DMS153 (cell line): ENCODE data around the gene AKNAD1.
A peak's percentile ranks its signal among the peaks of the same experiment; 100 is the strongest.
"Not testable (repeated sequence)": the region's sequence is repeated elsewhere in the genome, so short reads cannot be mapped to it uniquely, and the experiment has no call there.

Experiments
- DNase-seq: peaks from one replicate; lab custom pipeline; 2025; lab: John Stamatoyannopoulos, UW

The AKNAD1 gene, protein sequence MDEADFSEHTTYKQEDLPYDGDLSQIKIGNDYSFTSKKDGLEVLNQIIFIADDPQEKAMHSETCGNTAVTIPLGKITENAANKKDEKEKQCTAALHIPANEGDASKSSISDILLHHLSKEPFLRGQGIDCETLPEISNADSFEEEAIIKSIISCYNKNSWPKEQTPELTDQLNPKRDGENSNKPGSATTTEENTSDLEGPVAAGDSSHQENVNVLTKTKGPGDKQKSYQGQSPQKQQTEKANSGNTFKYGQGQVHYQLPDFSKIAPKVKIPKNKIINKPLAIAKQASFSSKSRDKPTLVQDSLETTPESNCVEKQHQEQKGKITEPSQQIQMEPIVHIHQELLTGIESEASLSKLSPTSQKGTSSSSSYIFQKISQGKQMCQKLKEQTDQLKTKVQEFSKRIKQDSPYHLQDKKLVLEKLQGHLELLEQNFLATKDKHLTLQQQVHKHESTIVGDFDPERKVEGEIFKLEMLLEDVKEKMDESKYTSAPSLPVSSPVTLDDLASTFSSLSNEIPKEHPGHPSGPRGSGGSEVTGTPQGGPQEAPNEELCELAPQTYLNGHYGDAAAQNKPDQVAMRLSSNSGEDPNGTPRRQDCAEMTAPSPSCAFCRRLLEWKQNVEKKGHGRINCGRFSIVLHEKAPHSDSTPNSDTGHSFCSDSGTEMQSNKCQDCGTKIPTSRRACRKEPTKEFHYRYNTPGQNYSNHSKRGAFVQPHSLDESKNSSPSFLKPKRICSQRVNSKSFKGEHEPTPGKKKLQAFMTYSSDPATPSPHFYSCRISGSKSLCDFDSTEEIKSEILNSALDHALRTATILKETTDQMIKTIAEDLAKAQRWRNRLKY

GRCh38 chr1:108856994-108857393 lies at the start of gene AKNAD1:
TSS of gene AKNAD1 (minus strand) at chr1:108857094. CDS start at chr1:108852664, 4,430 bp downstream.
- no peak for DNase-seq

- no peak for DNase-seq
These were observed 44.2 kb upstream of the AKNAD1 start for GRCh38 chr1:108901106-108901505.

DNA sequence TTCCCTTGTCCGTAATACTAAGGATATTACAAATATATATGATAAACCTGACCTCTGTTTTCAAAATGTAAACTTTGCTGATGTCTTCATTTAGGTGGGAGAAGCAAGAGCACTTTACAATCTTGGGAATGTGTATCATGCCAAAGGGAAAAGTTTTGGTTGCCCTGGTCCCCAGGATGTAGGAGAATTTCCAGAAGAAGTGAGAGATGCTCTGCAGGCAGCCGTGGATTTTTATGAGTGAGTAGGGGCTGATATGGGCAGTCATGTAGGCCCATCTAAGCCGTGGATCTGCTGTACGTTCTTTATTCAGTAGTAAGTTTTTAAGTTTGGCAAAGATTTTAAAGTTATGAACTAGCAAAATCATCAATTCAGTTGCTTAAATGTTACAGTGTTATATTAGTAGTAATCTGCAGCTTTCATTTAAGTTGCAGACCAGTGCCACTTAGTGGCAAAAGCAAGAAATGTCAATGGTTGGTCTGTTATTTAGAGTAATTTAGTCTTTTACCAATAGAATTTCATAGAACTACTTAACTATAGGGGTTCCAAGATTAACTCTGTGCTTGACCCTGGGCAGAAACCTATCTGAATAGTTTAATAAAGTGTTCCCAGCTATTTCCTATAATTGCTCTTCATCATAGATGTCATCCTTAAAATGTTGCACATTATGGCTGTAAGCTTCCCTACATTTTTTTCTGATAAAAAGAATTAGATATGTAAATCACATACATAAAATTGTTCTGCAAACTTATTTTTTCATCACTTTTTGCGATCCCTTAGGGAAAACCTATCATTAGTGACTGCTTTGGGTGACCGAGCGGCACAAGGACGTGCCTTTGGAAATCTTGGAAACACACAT lies 41.2 kb upstream of the AKNAD1 start:
- peak; percentile 45 for DNase-seq

DNA sequence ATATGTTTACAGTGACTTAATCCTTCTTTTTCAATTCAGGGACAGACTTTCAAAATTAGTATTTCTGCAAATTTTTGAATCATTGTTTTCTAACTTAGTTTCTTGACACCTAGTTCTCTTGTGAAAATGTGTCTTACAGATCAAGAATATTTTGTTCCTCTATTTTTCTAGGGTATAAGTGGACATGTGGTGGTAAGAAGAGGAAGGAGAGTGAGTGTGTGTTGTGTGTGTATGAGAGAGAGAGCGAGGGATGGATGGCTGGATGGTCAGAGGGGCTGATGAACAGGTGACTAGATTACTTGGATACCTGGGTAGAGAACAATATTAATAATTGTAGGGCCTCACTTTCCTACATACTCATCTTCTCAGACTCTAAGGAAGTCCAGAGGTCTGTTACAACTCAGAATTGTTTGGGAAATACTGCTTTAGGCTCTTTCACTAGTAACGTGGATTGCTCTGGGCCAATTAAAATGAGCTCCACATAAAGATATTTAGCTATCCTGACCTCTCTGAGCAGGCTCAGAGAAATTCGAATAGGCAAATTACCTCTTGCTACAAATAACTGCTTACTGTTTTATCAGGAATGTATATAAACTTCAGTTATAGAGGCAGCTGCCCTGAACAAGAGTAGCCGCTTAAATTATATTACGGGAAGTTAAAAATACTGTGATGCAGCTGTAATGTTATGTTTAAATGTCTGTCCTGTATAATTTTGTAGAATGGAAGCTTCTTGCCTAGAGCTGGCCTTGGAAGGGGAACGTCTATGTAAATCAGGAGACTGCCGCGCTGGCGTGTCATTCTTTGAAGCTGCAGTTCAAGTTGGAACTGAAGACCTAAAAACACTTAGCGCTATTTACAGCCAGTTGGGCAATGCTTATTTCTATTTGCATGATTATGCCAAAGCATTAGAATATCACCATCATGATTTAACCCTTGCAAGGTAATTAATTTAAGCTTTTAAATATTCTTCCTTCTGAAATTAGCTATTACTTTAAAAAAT lies 39.6 kb upstream of the AKNAD1 start:
- no peak for DNase-seq

- DNase-seq, result no peak
These were observed 36.2 kb upstream of the AKNAD1 start for GRCh38 chr1:108893141-108893530.

DNA sequence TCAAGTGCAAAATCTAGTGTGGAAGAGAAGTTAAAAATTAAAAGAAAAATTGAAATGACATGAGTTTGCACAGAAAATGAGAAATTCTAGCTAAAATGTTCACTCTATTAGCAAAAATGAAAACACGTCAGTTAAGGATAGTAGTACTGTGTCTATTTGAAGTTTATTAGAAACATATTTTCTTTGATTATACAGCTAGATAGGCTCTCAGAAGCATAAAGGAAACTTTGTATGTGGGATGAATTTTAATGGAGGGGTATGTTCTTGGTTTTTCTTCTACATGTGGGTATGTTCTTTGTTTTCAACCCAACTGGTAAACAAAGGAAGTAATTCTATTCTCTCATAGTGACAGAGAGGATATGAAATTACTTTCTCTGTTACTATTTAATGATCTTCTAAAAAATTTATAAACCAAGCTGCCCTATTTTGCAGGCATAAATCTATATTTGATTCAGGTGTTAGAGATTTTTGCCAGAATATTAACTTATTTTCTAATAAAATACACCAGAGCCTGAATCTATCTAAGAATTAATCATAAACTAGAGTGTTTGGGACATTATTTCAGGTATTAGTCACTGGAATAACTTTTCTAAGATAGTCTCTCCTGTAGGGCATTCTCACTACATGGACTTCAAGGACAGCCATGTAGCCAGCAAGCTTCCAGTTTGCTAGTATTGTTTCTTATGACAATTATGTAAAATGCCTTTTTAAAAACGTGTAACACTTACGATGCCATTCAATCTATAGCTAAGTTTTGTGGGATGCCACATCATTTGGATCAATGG lies 35.7 kb upstream of the AKNAD1 start:
- no peak for DNase-seq

GRCh38 chr1:108889706-108890384 lies 33.0 kb upstream of the AKNAD1 start:
- DNase-seq, result no peak

GRCh38 chr1:108889006-108889645 lies 32.2 kb upstream of the AKNAD1 start:
- not testable (repeated sequence) for DNase-seq

GRCh38 chr1:108886292-108886691 lies 29.4 kb upstream of the AKNAD1 start:
- no peak for DNase-seq

DNA sequence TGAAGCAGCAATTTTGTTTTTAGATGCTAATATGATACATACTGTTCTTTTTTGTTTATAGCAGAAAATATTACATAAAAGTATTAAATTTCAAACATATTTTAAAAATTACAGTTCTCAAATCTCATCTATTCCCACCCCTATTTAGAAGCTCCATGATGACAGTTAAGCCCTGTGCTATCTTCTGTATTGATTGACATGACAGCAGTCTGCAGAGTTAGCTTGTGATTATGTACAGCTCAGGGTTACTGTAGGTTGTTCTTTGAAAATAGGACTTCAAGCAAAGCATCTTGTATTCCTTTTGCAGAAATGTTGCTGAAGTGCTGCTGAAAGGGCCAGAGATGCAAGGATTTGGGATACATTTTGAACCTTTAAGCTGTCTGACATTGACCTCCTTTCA lies 28.1 kb upstream of the AKNAD1 start:
- DNase-seq, result no peak

DNA sequence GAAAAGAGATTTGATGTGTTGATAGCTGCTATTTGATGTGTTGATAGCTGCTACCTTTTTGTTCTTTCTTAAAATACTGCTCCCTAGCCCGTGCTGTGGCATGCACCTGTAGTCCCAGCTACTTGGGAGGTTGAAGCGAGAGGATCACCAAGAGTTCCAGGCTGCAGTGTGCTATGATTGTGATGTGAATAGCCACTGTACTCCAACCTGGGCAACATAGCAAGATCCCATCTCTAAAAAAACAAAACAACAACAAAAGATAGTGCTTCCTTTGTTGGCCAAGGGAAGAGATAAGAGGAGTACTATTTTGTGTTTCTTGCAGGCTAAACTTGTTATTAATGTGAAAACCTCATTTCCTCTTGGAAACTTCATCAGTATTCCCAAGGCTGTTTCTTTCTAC lies 25.9 kb upstream of the AKNAD1 start:
- DNase-seq, result no peak

DNA sequence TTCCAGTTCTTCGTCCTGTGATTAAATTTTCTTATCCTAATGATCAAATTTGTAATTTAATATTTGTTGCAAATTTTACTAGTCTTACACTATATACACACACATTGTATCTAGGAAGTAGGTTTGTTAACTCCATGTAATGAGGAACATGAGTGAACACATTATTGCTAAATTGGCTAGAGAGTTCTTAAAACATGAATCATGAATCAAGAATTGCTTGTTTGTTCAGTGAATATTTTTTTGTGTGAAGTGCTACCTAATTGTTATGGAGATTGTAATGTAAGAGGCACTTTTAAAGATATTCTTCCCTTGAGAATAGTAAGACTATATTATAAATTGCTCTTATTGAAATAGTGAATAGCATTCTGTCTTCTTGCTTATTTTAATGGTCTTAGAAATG lies 24.5 kb upstream of the AKNAD1 start:
- DNase-seq, result no peak

- DNase-seq, result no peak
These were observed 24.0 kb upstream of the AKNAD1 start for GRCh38 chr1:108880850-108881249.

- DNase-seq, result no peak
These were observed 21.8 kb upstream of the AKNAD1 start for GRCh38 chr1:108878678-108879077.

GRCh38 chr1:108878160-108878469 lies 21.2 kb upstream of the AKNAD1 start:
- DNase-seq, result no peak

GRCh38 chr1:108877348-108878159 lies 20.7 kb upstream of the AKNAD1 start:
- DNase-seq, result no peak

DNA sequence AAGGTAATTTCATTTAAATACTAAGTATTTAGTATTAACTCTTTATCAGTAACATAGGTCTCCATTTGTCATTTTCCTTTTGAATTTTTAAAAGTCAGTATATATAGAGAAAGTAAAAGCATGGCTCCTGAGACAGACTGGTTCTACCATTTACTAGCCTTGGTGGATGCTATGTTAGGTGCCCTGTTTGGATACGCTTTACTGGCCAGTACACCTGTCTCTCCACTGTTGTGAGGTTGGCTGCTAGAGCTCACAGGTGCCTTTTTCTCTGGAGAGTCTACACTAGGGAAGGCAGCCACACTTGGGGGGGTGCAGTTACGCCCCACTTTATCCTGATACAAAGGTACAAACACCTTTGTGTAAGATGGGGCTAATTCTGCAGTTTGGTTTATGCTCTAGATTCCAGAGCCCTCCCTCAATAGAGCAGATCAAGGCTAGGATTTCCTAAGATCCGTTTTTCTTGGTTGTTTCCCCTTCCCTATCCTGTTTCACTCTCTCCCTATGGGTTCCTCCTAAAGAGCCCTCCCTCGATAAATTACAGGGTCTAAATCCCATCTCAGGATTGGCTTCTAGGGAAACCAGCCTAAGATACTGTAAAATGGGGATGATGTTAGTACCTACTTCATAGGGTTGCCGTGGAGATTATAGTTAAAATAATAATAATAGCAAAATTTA lies 14.3 kb upstream of the AKNAD1 start:
- DNase-seq, result no peak
